PC-3 (cell line): ENCODE data around the gene UNC13C.

ENCODE experiments used
- EZH2 ChIP-seq: fragments of 300-600 bp; sonication (generic); IDR thresholded peaks from one replicate; pipeline ENCODE4 v1.6.1; 2017; ENCODE audit warnings: antibody characterized with exemption, mild to moderate bottlenecking, low read length; ENCODE audit not compliant: unreplicated experiment
- TF ChIP-seq, protein P1 (sequence below): fragments of 300-600 bp; sonication (generic); conservative IDR thresholded peaks from 2 replicates; pipeline ENCODE4 v1.5.1; 2017; ENCODE audit warnings: antibody characterized with exemption, low read depth, mild to moderate bottlenecking, low read length

DNA sequence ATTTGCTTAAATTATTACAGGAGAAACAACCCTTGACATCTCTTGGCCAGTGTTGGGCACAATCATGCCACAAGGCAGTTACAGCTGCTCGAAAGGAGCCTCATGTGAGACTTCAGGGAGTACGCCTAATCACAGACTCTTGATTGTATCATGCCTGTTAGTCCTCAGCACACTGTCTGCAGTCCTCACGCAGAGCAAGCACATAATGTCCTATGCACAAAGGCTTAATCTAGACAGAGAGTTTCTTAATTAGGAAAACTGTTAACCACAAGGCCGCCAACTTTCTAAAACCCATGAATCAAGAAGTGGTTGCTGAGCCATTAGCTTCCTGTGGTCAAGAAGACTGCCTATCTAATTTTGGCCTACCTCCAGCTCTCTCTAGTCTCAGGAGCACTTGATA, 172.0 kb downstream of the UNC13C start:
- TF ChIP-seq, protein P1, sequence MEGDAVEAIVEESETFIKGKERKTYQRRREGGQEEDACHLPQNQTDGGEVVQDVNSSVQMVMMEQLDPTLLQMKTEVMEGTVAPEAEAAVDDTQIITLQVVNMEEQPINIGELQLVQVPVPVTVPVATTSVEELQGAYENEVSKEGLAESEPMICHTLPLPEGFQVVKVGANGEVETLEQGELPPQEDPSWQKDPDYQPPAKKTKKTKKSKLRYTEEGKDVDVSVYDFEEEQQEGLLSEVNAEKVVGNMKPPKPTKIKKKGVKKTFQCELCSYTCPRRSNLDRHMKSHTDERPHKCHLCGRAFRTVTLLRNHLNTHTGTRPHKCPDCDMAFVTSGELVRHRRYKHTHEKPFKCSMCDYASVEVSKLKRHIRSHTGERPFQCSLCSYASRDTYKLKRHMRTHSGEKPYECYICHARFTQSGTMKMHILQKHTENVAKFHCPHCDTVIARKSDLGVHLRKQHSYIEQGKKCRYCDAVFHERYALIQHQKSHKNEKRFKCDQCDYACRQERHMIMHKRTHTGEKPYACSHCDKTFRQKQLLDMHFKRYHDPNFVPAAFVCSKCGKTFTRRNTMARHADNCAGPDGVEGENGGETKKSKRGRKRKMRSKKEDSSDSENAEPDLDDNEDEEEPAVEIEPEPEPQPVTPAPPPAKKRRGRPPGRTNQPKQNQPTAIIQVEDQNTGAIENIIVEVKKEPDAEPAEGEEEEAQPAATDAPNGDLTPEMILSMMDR: no peak
- no peak for TF ChIP-seq EZH2
